ENCODE measurements around the gene WEE2. TPM values are rescaled to one million over a fixed set of nuclear protein-coding genes. Genes with fewer than 3 reads are reported as not detected.
A peak's percentile ranks its signal among the peaks of the same experiment; 100 is the strongest.

Gene WEE2
- total and polyA plus RNA-seq, 2 of the 13 experiments (the other 11 are each of a cell fraction or from before 2014, with no cell fraction given), result not detected

GRCh38 chr7:141737836-141738591, 29.9 kb downstream of the WEE2 start, which contains the start of gene SSBP1 (continued):
- peak in 1 of 2 experiments; percentile 55; a peak in 1 of 4 replicates for TF ChIP-seq REST (IDR thresholded peaks at IDR 0.05; ENCODE audit: borderline replicate concordance in 1 of 2, low read depth in 1 of 2, low read length in 2 of 2)
- TF ChIP-seq BRD4 (CRISPR knock-in tag; IDR thresholded peaks at IDR 0.05), result 0 out of 2 replicates have a peak, but pooled peaks have one; percentile 21
- TF ChIP-seq MED8 (CRISPR knock-in tag; IDR thresholded peaks at IDR 0.05; ENCODE audit: insufficient replicate concordance), result peak; percentile 72
- TF ChIP-seq HMGXB3 (CRISPR knock-in tag; IDR thresholded peaks at IDR 0.05; ENCODE audit: borderline replicate concordance), result peak; percentile 93
- peak; percentile 83; the same call in 1 of the 2 replicates for TF ChIP-seq ZNF503 (CRISPR knock-in tag; IDR thresholded peaks at IDR 0.05)
- TF ChIP-seq ZNF761 (CRISPR knock-in tag; conservative IDR thresholded peaks at IDR 0.05), result peak; percentile 81; the same call in 1 of the 2 replicates
- no peak for TF ChIP-seq SYNCRIP (IDR thresholded peaks at IDR 0.05; ENCODE audit: insufficient read depth, low read depth, low read length)
- TF ChIP-seq KLF13 (CRISPR knock-in tag; IDR thresholded peaks at IDR 0.05), result no peak
- TF ChIP-seq ZFP36L1 (CRISPR knock-in tag; IDR thresholded peaks at IDR 0.05), result no peak
- peak; percentile 84 for TF ChIP-seq DR1 (CRISPR knock-in tag; IDR thresholded peaks at IDR 0.05)
- 0 out of 2 replicates have a peak, but pooled peaks have one; percentile 40 for TF ChIP-seq BCL3 (CRISPR knock-in tag; IDR thresholded peaks at IDR 0.05)
- TF ChIP-seq TERF1 (CRISPR knock-in tag; IDR thresholded peaks at IDR 0.05), result no peak
- TF ChIP-seq FOXO4 (CRISPR knock-in tag; conservative IDR thresholded peaks at IDR 0.05), result no peak
